ENCODE results near the gene RBL2. TPM values are rescaled to one million over a fixed set of nuclear protein-coding genes. Genes with fewer than 3 reads are reported as not detected.

RBL2 gene
- polyA plus RNA-seq, 1 experiment: 44.6 TPM

GRCh38 chr16:53503991-53504663, 69.9 kb downstream of the RBL2 start:
- Histone ChIP-seq H3K27ac (ENCODE audit: low read depth, low read length) (peak overlapping the region; percentile 47), H3K4me3 (ENCODE audit: low read depth, low read length) (peak overlapping the region; percentile 71), H3K9me3 (ENCODE audit: control insufficient read depth, insufficient read depth, low read length) (no peaks in the 10 kb centered on the region), H3K27me3 (ENCODE audit: control insufficient read depth, insufficient read depth, low read length) (no peaks in the 10 kb centered on the region)
- CTCF ChIA-PET: interaction anchor here (0.6 to 0.7 kb wide), 3 partner anchors 21 to 334 kb away, joined by 3 to 5 read pairs (median 4); no protein-coding TSS in a partner anchor
- DNase-seq (ENCODE audit: low read depth, low spot score): no peak
- TF ChIP-seq CTCF (IDR thresholded peaks at IDR 0.05; ENCODE audit: low read depth, low read length): no peak
- POLR2A ChIA-PET: interaction anchor here (0.6 to 2.2 kb wide), 5 partner anchors 9 to 409 kb away, joined by 3 to 9 read pairs (median 6); no protein-coding TSS in a partner anchor

GRCh38 chr16:53504665-53505064, 70.4 kb downstream of the RBL2 start:
- Histone ChIP-seq H3K27me3 (ENCODE audit: control insufficient read depth, insufficient read depth, low read length) (no peaks in the 10 kb centered on the region), H3K9me3 (ENCODE audit: control insufficient read depth, insufficient read depth, low read length) (no peaks in the 10 kb centered on the region), H3K4me3 (ENCODE audit: low read depth, low read length) (no peak overlapping the region), H3K27ac (ENCODE audit: low read depth, low read length) (peak overlapping the region; percentile 47)
- ChIA-PET POLR2A (interaction anchor here (0.6 to 0.7 kb wide), 3 partner anchors 8 to 408 kb away, joined by 3 to 7 read pairs (median 4); no protein-coding TSS in a partner anchor), CTCF (no interaction called here)
- TF ChIP-seq CTCF (IDR thresholded peaks at IDR 0.05; ENCODE audit: low read depth, low read length): no peak
- no peak for DNase-seq (ENCODE audit: low read depth, low spot score)

- H3K27me3 ChIP-seq (ENCODE audit: control insufficient read depth, insufficient read depth, low read length): no peaks in the 10 kb centered on the region
- H3K4me3 ChIP-seq (ENCODE audit: low read depth, low read length): no peak overlapping the region
- no peak for DNase-seq (ENCODE audit: low read depth, low spot score)
- ChIA-PET CTCF (no interaction called here), POLR2A (no interaction called here)
- no peak overlapping the region for H3K27ac ChIP-seq (ENCODE audit: low read depth, low read length)
- no peaks in the 10 kb centered on the region for H3K9me3 ChIP-seq (ENCODE audit: control insufficient read depth, insufficient read depth, low read length)
- TF ChIP-seq CTCF (IDR thresholded peaks at IDR 0.05; ENCODE audit: low read depth, low read length): no peak
These were observed 72.0 kb downstream of the RBL2 start for GRCh38 chr16:53506254-53506653.

GRCh38 chr16:53507464-53508179, 73.4 kb downstream of the RBL2 start:
- TF ChIP-seq CTCF (IDR thresholded peaks at IDR 0.05; ENCODE audit: low read depth, low read length): no peak
- ChIA-PET POLR2A (no interaction called here), CTCF (interaction anchor here (0.5 kb wide), 1 partner anchor 237 kb away, joined by 6 read pairs; no protein-coding TSS in a partner anchor)
- Histone ChIP-seq H3K27me3 (ENCODE audit: control insufficient read depth, insufficient read depth, low read length) (no peaks in the 10 kb centered on the region), H3K9me3 (ENCODE audit: control insufficient read depth, insufficient read depth, low read length) (no peaks in the 10 kb centered on the region), H3K27ac (ENCODE audit: low read depth, low read length) (no peak overlapping the region), H3K4me3 (ENCODE audit: low read depth, low read length) (no peak overlapping the region)
- no peak for DNase-seq (ENCODE audit: low read depth, low spot score)
